HG02759 (cell line): ENCODE measurements around the gene AFAP1.

ENCODE experiments used
- ATAC-seq: cut with Tn5 transposase; IDR thresholded peaks from one replicate; pipeline ENCODE4 v1.9.1; 2021; ENCODE audit warnings: mild to moderate bottlenecking, moderate library complexity; ENCODE audit not compliant: unreplicated experiment

The AFAP1 gene

DNA sequence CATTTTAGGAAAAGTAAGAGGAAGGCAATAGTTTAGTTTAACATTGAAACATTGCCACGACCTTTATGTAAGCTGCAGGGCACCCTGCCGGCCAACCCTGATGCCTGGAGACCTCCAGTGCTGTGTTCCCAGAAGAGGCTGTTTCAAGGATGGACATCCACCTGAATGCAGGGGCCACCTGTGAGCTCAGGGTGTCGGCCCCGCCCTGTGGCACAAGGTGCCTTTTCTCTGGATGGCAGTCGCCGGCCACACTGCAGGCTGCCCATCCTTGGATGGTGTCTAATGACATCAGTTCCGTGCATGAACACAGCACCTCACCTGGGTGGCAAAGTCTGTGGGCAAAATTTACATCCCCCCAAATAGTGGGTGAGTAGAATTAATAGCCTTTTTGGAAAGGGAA, 180.0 kb downstream of the AFAP1 start:
- no peak for ATAC-seq

GRCh38 chr4:7759216-7759615, 180.4 kb downstream of the AFAP1 start:
- ATAC-seq: no peak

DNA sequence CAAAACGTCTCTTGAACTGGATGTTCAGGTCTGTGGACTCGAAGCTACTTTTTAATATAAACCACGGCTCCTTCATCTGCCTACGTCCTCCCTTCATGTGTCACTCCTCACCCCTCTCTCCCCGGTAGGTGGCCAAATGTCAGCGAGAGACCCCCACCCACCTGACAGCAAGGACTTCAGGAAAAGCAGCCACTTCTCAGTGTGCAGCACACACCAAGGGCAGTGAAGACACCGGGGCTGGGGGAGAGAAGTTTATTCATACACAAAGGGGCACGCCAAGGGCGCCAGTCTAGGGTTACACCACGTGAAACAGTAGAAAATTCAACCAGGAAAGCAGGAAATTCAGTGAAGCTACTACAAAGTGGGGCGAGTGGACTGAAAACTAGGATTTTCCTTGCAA, 181.2 kb downstream of the AFAP1 start:
- no peak for ATAC-seq

DNA sequence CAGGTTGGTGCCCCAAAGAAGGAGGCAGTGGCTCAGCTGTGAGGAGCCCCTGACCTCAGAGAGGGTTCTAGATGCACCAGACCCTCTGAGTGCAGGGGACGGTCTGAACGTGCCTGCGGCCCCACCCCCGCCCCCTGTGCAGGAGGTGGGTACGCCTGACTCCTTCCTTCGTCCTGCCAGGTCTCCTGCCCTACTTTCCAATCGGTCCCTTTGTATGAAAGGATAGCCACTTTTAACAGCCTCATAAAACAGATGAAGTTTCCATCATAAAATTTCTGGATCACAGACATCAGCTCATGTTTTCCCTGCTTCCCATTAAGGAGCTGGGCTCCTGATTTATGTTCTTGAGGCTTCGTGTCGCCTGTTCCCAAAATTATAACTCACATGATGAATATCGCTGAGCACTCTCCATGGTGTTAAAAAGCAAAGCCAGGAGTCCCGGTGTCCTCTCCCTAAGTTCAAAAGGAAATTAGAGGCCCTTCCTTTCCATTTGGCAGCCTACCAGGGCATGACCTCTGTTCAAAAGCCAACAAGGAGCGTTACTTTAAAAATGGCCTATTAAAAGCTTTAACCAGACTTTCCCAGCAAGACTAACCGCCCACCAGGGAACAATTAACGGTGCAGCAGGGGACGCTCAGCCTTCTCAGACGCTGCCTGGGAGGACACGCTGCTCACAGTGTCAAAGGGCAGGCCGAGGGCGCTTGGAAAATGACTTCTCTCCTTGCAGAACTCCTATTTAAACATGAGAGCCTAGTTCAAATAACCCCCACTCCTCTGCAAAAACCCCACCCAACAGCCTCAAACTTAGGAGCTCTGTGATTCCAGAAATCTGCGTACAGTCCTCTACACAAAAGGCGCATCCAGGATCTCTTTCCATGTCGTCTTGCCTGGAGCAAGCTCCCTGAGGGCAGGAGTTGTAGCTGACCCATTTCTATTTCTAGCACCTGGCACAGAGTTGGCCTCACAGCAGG, 181.9 kb downstream of the AFAP1 start:
- ATAC-seq: no peak

- ATAC-seq: no peak
Measured at GRCh38 chr4:7756561-7757355, 182.9 kb downstream of the AFAP1 start.

DNA sequence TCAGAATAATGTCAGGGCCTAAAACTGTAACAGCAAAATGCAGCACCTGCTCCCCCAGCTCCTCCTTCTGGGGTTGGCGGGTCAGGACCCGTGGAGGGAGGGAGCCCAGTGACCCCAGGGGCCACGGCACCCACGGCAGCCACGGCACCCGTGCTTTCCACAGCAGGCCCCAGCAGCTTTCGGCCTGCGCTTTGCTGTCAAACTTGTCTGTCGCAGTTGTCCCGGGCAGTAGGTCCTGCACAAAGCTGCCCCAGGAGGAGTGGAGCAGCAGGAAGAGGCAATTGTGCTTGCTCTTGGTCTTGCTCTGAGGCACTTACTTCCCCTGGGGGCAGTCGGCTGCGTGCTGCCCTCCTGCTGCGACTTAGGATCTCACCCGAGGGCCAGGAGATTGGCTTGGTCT, 183.6 kb downstream of the AFAP1 start:
- ATAC-seq: no peak

GRCh38 chr4:7755561-7755960, 184.1 kb downstream of the AFAP1 start:
- ATAC-seq: no peak

- ATAC-seq: no peak
Measured at GRCh38 chr4:7754565-7755262, 184.9 kb downstream of the AFAP1 start.

DNA sequence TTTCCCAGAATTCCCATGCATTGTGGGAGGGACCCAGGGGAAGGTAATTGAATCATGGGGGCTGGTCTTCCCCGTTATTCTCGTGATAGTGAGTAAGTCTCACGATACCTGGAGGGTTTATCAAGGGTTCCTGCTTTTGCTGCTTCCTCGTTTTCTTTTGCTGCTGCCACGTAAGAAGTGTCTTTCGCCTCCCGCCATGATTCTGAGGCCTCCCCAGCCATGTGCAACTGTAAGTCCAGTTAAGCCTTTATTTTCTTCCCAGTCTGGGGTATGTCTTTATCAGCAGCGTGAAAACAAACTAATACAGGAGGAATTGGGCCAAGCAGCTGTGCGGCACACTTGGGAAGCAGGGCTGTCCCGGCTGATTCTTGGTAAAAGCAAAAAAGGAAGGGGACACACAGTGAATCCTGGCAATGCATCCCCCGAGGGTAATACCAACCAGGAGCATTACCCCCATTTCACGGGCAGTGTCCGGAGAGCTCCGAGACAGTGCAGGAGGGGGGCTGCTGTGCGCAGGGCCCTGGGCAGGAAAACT, 185.7 kb downstream of the AFAP1 start:
- ATAC-seq: no peak

- ATAC-seq: no peak
Measured at GRCh38 chr4:7753271-7753670, 186.4 kb downstream of the AFAP1 start.

DNA sequence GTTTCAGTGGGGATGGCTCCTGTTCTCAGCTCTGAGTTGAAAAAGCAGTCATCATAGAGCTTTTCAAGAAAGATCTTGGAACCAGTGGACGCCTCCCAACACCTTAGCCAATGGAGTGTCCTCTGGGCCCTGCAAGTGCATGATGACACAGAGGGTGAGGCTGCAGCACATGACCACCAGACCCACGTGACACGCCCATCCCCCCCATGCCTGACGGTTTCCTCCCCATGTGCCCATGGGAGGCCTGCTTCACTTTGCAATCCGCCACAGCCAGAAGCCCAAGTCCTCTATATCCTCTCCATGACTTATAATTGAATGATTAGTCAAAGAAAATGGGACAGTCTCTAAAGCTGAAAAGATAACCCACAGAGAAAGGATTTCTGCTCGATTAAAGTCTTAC, 187.0 kb downstream of the AFAP1 start:
- ATAC-seq: no peak

DNA sequence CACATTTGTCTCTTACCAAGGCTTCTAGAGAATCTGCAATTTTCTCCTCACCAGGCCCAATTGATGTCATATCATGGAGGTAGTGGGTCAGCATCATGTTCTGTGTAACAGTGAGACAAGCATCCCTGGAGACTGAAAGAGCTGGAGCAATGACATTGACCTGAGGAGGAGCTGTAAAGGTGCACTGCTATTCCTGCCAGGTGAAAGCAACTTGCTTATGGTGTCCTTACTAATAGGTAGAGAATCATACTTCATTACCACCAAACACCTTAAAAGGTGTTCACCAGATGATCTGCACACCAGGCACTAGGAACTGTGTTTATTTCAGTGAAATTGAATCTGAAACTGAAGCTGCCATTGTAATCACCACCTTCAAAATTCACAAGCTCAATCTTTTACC, 188.7 kb downstream of the AFAP1 start:
- no peak for ATAC-seq

DNA sequence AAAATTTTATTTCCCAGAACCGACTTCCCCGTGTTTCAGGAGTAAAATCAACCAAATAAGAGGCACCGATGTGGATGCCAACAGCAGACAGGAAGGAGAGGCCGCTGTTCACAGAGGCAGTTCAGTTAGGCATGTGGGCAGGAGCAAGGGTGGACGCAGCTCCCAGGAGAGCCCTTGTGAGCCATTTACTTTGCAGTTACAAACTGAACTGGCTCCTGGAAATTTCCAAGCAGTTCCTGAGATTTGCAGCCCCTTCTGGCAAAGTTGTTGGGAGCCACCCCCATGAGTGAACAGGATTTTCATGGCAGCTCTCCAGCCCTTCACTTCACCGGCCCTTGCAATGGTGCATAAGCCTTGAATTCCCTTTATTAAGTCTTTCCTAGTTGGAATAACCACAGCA, 189.1 kb downstream of the AFAP1 start:
- no peak for ATAC-seq

DNA sequence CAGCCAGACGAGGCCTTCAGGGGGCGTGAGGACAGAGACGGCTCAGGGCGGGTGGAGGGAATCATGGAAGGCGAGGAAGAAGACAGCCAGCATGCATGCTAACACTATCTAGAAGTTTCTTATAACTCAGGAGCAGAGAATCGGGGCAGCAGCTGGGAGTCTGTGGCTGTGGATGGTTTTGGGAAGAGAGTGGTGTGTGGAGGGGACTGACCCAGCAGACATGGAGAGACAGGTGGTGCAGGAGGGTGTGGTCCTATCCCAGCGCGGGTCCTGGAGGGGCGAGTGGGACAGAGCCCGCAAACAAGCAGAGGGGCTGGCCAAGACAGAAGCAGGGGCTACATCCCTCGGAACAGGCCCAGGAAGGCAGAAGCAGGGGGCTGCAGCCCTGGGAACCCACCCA, 192.1 kb downstream of the AFAP1 start:
- no peak for ATAC-seq

DNA sequence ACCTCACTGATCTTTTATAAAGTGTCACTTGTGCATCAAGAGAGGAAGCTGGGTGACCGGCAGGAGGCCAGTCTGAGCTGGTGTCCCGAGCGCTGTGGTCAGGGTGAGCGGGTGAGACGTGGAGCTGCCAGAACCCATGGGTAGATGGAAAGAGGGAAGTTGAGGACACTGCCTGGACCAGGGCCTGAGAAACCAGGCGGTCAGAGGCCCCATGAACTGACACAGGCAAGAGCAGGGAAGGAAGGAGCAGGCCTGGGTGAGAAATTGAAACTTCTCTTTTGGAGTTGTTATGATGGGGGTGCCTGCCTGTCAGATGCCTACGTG, 192.6 kb downstream of the AFAP1 start:
- no peak for ATAC-seq

DNA sequence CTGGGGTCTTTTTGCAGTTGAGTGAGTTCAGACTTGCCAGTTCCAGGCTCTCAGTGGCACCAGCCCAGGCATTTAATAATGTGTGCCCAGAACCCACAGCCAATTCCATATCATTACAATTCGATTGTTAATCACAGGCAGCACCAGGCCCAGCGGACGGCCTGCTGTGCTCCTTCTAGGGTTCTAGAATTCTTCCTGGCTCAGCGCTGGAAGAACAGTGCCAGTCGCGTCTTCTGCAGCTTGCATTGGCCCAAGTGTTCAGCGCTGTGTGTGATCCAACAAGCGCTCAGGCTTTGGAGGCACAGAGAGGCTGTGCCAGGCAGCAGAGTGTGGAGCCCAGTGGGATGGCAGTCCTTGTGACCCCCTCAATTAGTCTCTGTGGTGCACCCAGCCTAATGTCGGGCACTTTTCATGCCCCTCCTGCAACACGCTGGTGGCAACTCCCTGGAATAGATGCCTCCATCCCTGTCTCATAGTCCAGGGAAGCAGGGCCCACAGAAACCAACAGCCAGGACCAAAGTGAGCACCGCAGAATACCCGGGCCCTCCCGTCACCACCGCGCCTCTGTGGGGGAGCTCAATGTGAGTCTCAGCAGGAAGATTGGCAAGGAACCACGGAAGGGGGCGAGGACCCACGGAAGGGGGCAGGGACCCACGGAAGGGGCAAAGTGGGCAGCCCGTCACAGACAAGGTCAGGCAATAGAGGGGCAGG, 193.2 kb downstream of the AFAP1 start:
- no peak for ATAC-seq

GRCh38 chr4:7745301-7745885, 194.3 kb downstream of the AFAP1 start:
- no peak for ATAC-seq

- ATAC-seq: no peak
Measured at GRCh38 chr4:7744142-7744804, 195.4 kb downstream of the AFAP1 start.

GRCh38 chr4:7742807-7743280, 196.8 kb downstream of the AFAP1 start:
- ATAC-seq: no peak
